Hepatocyte (in vitro differentiated cells): ENCODE data around the gene VRK2. TPM values are rescaled to one million over a fixed set of nuclear protein-coding genes. Genes with fewer than 3 reads are reported as not detected.

Experiments used
- DNase-seq: peaks from one replicate; pipeline ENCODE4 v3.0.0-alpha.2; 2016; ENCODE audit warnings: low spot score
- H2AFZ ChIP-seq: fragments of 200-600 bp; sonication (generic); 2 replicates; pipeline ENCODE4 v1.6.0; 2016; ENCODE audit warnings: antibody characterized with exemption, mild to moderate bottlenecking
- H3K27ac ChIP-seq: fragments of 200-600 bp; sonication (generic); 2 replicates; pipeline ENCODE4 v1.5.1; 2016; ENCODE audit warnings: mild to moderate bottlenecking
- H3K27me3 ChIP-seq: fragments of 200-600 bp; sonication (generic); 2 replicates; pipeline ENCODE4 v1.6.1; 2016
- H3K36me3 ChIP-seq: fragments of 200-600 bp; sonication (generic); replicated peaks from 2 replicates; pipeline ENCODE4 v1.5.1; 2016; ENCODE audit warnings: low read depth; ENCODE audit not compliant: insufficient read depth
- H3K4me1 ChIP-seq: fragments of 200-600 bp; sonication (generic); 2 replicates; pipeline ENCODE4 v1.5.1; 2016; ENCODE audit warnings: mild to moderate bottlenecking, moderate library complexity; ENCODE audit not compliant: insufficient read depth
- H3K4me2 ChIP-seq: fragments of 200-600 bp; sonication (generic); 2 replicates; pipeline ENCODE4 v1.6.0; 2016
- H3K4me3 ChIP-seq: fragments of 200-600 bp; sonication (generic); 2 replicates; pipeline ENCODE4 v1.5.1; 2016; ENCODE audit warnings: mild to moderate bottlenecking
- H3K79me2 ChIP-seq: fragments of 200-600 bp; sonication (generic); 2 replicates; pipeline ENCODE4 v1.6.0; 2017; ENCODE audit warnings: mild to moderate bottlenecking
- H3K9me2 ChIP-seq: fragments of 200-600 bp; sonication (generic); replicated peaks from 2 replicates; pipeline ENCODE4 v1.6.0; 2017; ENCODE audit warnings: mild to moderate bottlenecking; ENCODE audit not compliant: insufficient read depth
- H3K9me3 ChIP-seq: fragments of 200-600 bp; sonication (generic); 2 replicates; pipeline ENCODE4 v1.5.1; 2016; ENCODE audit warnings: low read depth, mild to moderate bottlenecking
- H4K20me1 ChIP-seq: fragments of 200-600 bp; sonication (generic); 2 replicates; pipeline ENCODE4 v1.6.0; 2016; ENCODE audit warnings: mild to moderate bottlenecking; ENCODE audit not compliant: insufficient read depth, poor library complexity, severe bottlenecking
- CTCF ChIP-seq: fragments of 200-600 bp; sonication (generic); IDR thresholded peaks from 2 replicates; pipeline ENCODE4 v1.5.1; 2016; ENCODE audit warnings: antibody characterized with exemption, mild to moderate bottlenecking; ENCODE audit not compliant: poor library complexity
- EZH2 ChIP-seq: fragments of 200-600 bp; sonication (generic); IDR thresholded peaks from 2 replicates; pipeline ENCODE4 v1.6.1; 2016; ENCODE audit warnings: antibody characterized with exemption, mild to moderate bottlenecking, borderline replicate concordance
- EZH2phosphoT487 ChIP-seq: fragments of 200-600 bp; sonication (generic); IDR thresholded peaks from one replicate; pipeline ENCODE4 v1.6.1; 2018; ENCODE audit warnings: antibody characterized with exemption, mild to moderate bottlenecking, low read depth, moderate library complexity; ENCODE audit not compliant: unreplicated experiment, severe bottlenecking
- WGBS: methylation state at CpG from one replicate; pipeline ENCODE4 v1.1.6; 2016; ENCODE audit warnings: low lambda C conversion rate; ENCODE audit errors: missing lambda C conversion rate; 5-methylcytosine and 5-hydroxymethylcytosine counted together
- polyA plus RNA-seq: library from polyadenylated mRNA; unstranded; fragments of >200 nt; fragmentation: Nextera tagmentation; extraction: Ambion mirVana; gene quantifications from 2 replicates; pipeline ENCODE4 v1.2.1, GENCODE V29; 2016
- total RNA-seq: library from RNA; depleted of rRNA; stranded (reverse); fragments of >200 nt; gene quantifications from 2 replicates; pipeline ENCODE4 v1.2.3, GENCODE V29; 2014

Gene VRK2
- total and polyA plus RNA-seq, 2 experiments from 2014 or later, result 16.5 to 19.3 TPM

- Histone ChIP-seq H3K36me3 (no peaks in the 10 kb centered on the region), H3K9me2 (no peaks in the 10 kb centered on the region), H2AFZ (peak overlapping the region; percentile 78), H3K4me1 (peaks cover 8% of the 10 kb centered on the region), H3K27ac (no peak overlapping the region), H3K79me2 (peaks cover 24% of the 10 kb centered on the region), H3K27me3 (no peaks in the 10 kb centered on the region), H3K4me2 (peak overlapping the region; percentile 71), H4K20me1 (peaks cover 4% of the 10 kb centered on the region), H3K4me3 (peak overlapping the region; percentile 36), H3K9me3 (no peaks in the 10 kb centered on the region)
- TF ChIP-seq EZH2 (no peak), CTCF (no peak), EZH2phosphoT487 (no peak)
- DNase-seq, result no peak
- WGBS, result 63% methylated on average over 3 of the region's 3 CpGs
Observed at GRCh38 chr2:58047961-58048360, 1.4 kb downstream of the VRK2 start.

- no peak overlapping the region for H3K4me2 ChIP-seq
- no peak overlapping the region for H3K4me3 ChIP-seq
- H3K9me3 ChIP-seq, result no peaks in the 10 kb centered on the region
- 70% methylated on average over 3 of the region's 3 CpGs for WGBS
- no peak overlapping the region for H2AFZ ChIP-seq
- H3K27ac ChIP-seq, result no peak overlapping the region
- no peaks in the 10 kb centered on the region for H3K27me3 ChIP-seq
- H3K4me1 ChIP-seq, result peaks cover 8% of the 10 kb centered on the region
- H3K9me2 ChIP-seq, result no peaks in the 10 kb centered on the region
- no peak for DNase-seq
- no peaks in the 10 kb centered on the region for H3K36me3 ChIP-seq
- peaks cover 4% of the 10 kb centered on the region for H4K20me1 ChIP-seq
- H3K79me2 ChIP-seq, result peaks cover 24% of the 10 kb centered on the region
- no peak for TF ChIP-seq EZH2
- TF ChIP-seq CTCF, result no peak
- TF ChIP-seq EZH2phosphoT487, result no peak
Observed at GRCh38 chr2:58051445-58051844, 4.8 kb downstream of the VRK2 start.

- Histone ChIP-seq H3K36me3 (no peaks in the 10 kb centered on the region), H3K9me2 (no peaks in the 10 kb centered on the region), H3K79me2 (peaks cover 15% of the 10 kb centered on the region), H3K9me3 (no peaks in the 10 kb centered on the region), H4K20me1 (peaks cover 4% of the 10 kb centered on the region), H3K27me3 (no peaks in the 10 kb centered on the region), H3K4me3 (no peak overlapping the region), H3K4me2 (no peak overlapping the region), H2AFZ (no peak overlapping the region), H3K27ac (no peak overlapping the region), H3K4me1 (peaks cover 3% of the 10 kb centered on the region)
- 94% methylated on average over 1 of the region's 1 CpG for WGBS
- no peak for TF ChIP-seq CTCF
- TF ChIP-seq EZH2, result no peak
- no peak for TF ChIP-seq EZH2phosphoT487
- DNase-seq, result no peak
Observed at GRCh38 chr2:58052978-58053377, 6.4 kb downstream of the VRK2 start.

GRCh38 chr2:58054264-58054663 lies 7.7 kb downstream of the VRK2 start:
- Histone ChIP-seq H3K9me3 (no peaks in the 10 kb centered on the region), H3K27me3 (no peaks in the 10 kb centered on the region)

More at GRCh38 chr2:58054264-58054663, 7.7 kb downstream of the VRK2 start:
- no peaks in the 10 kb centered on the region for H3K9me2 ChIP-seq
- peaks cover 5% of the 10 kb centered on the region for H3K79me2 ChIP-seq
- DNase-seq, result no peak
- H3K4me3 ChIP-seq, result no peak overlapping the region
- no peak overlapping the region for H2AFZ ChIP-seq
- H4K20me1 ChIP-seq, result peaks cover 4% of the 10 kb centered on the region
- H3K4me2 ChIP-seq, result no peak overlapping the region
- no peak overlapping the region for H3K27ac ChIP-seq
- no peaks in the 10 kb centered on the region for H3K4me1 ChIP-seq
- TF ChIP-seq EZH2phosphoT487, result no peak
- no peak for TF ChIP-seq EZH2
- TF ChIP-seq CTCF, result no peak
- no peaks in the 10 kb centered on the region for H3K36me3 ChIP-seq
